GM21526 (cell line): ENCODE results near the gene PLEKHA8.

Experiments used
- ATAC-seq: cut with Tn5 transposase; IDR thresholded peaks from one replicate; pipeline ENCODE4 v1.9.1; 2021; ENCODE audit warnings: moderate library complexity; ENCODE audit not compliant: unreplicated experiment, low FRiP score

PLEKHA8 gene

GRCh38 chr7:30164567-30164966, 136.4 kb downstream of the PLEKHA8 start:
- no peak for ATAC-seq

- ATAC-seq, result no peak
Measured at GRCh38 chr7:30165590-30165989, 137.4 kb downstream of the PLEKHA8 start.

GRCh38 chr7:30166155-30166840, 138.1 kb downstream of the PLEKHA8 start:
- no peak for ATAC-seq

- ATAC-seq, result no peak
Measured at GRCh38 chr7:30166841-30167235, 138.6 kb downstream of the PLEKHA8 start.

GRCh38 chr7:30167901-30168300, 139.7 kb downstream of the PLEKHA8 start:
- ATAC-seq, result no peak

GRCh38 chr7:30168835-30169573, 140.8 kb downstream of the PLEKHA8 start:
- ATAC-seq, result no peak

- ATAC-seq, result no peak
Measured at GRCh38 chr7:30169579-30169978, 141.4 kb downstream of the PLEKHA8 start.

- ATAC-seq, result no peak
Measured at GRCh38 chr7:30170476-30171205, 142.4 kb downstream of the PLEKHA8 start.

- no peak for ATAC-seq
Measured at GRCh38 chr7:30171766-30172447, 143.7 kb downstream of the PLEKHA8 start.

GRCh38 chr7:30172451-30172850, 144.2 kb downstream of the PLEKHA8 start:
- no peak for ATAC-seq

- ATAC-seq, result no peak
Measured at GRCh38 chr7:30173058-30173897, 145.1 kb downstream of the PLEKHA8 start.

GRCh38 chr7:30175180-30175579, 147.0 kb downstream of the PLEKHA8 start:
- ATAC-seq, result no peak

GRCh38 chr7:30175636-30176147, 147.5 kb downstream of the PLEKHA8 start:
- ATAC-seq, result no peak

- no peak for ATAC-seq
Measured at GRCh38 chr7:30176463-30177109, 148.4 kb downstream of the PLEKHA8 start.

GRCh38 chr7:30177186-30177585, 149.0 kb downstream of the PLEKHA8 start:
- no peak for ATAC-seq

GRCh38 chr7:30177965-30178364, 149.8 kb downstream of the PLEKHA8 start:
- ATAC-seq, result no peak

- peak; percentile 88 for ATAC-seq
Measured at GRCh38 chr7:30178748-30179436, 150.7 kb downstream of the PLEKHA8 start.
